Adrenal gland (tissue), 12 donors: Measurements from ENCODE around the gene SCFD2. TPM values are rescaled to one million over a fixed set of nuclear protein-coding genes. Genes with fewer than 3 reads are reported as not detected.

Experiments
- DNase-seq, 7 donors: peaks; one replicate each; pipeline ENCODE4 v3.0.0-alpha.2; 2019 to 2020
- H3K27ac ChIP-seq, 5 donors: fragments of 200-600 bp; sonication (generic) in 4 of 5; 1 replicate in 3 of 5; 2 replicates in 2 of 5; pipeline versions ENCODE4 v1.5.1 to v1.8.0; 2016 to 2020; ENCODE audit warnings: mild to moderate bottlenecking in 1 of 5
- H3K27me3 ChIP-seq: fragments of 200-600 bp; 2 replicates; pipeline ENCODE4 v1.8.0; 2021
- H3K36me3 ChIP-seq, 2 donors: fragments of 200-600 bp; replicated peaks in 1 of 2; 1 replicate in 1 of 2; 2 replicates in 1 of 2; pipeline versions ENCODE4 v1.5.1 to v1.8.0; 2018 to 2022
- H3K4me1 ChIP-seq, 2 donors: fragments of 200-600 bp; replicated peaks in 1 of 2; 1 replicate in 1 of 2; 2 replicates in 1 of 2; pipeline versions ENCODE4 v1.5.1 to v1.8.0; 2018 to 2021
- H3K4me3 ChIP-seq, 4 donors: fragments of 200-600 bp; sonication (generic) in 3 of 4; one replicate each; pipeline ENCODE4 v1.5.1; 2016 to 2018
- H3K9me3 ChIP-seq, 3 donors: fragments of 200-600 bp; sonication (generic) in 1 of 3; replicated peaks in 1 of 3; 1 replicate in 2 of 3; 2 replicates in 1 of 3; pipeline versions ENCODE4 v1.5.1 to v1.8.0; 2016 to 2021
- POLR2A ChIP-seq, 2 donors: fragments of 450-650 bp; IDR thresholded peaks; one replicate each; pipeline ENCODE4 v1.6.1; 2017; ENCODE audit warnings: antibody characterized with exemption in 2 of 2, mild to moderate bottlenecking in 2 of 2, moderate library complexity in 1 of 2
- WGBS, 4 donors: extraction: QIAGEN DNeasy Blood & Tissue Kit in 2 of 4; methylation state at CpG; one replicate each; pipeline versions ENCODE4 v1.1.5 to v1.1.7; 2013 to 2017; 5-methylcytosine and 5-hydroxymethylcytosine counted together
- intact Hi-C, 2 donors: fragments of 100-400 bp; cut with DNase I; formaldehyde crosslinking; loops; one replicate each; pipeline versions ENCODE4 v1.14.1 to v1.15.0; 2022 to 2023
- polyA plus RNA-seq, 3 donors: library from polyadenylated mRNA; stranded (reverse); fragments of 200-250 nt in 2 of 3; fragments of 350-450 nt in 1 of 3; fragmentation: Illumina TruSeq in 1 of 3; extraction: RNeasy Lipid Tissue Mini Kit (QIAGEN cat#74804) in 1 of 3; gene quantifications; one replicate each; pipeline ENCODE4 v1.2.3, GENCODE V29; 2013 to 2014
- total RNA-seq, 9 donors: library from RNA; depleted of rRNA in 4 of 9; stranded (reverse); fragments of >200 nt in 4 of 9; fragments of 120-200 nt in 1 of 9; fragmentation: NEBNext Ultra II Directional in 1 of 9; extraction: Animal tissue kit (Norgen Biotek cat#: 25700) in 1 of 9; gene quantifications; one replicate each; pipeline versions ENCODE4 v1.1.0 to v1.2.4, GENCODE V29; 2013 to 2023
- TF ChIP-seq, protein P1 (sequence below), 6 experiments: fragments of 450-650 bp in 4 of 6; fragments of 200-600 bp in 2 of 6; sonication (generic) in 1 of 6; IDR thresholded peaks; 1 replicate in 5 of 6; 2 replicates in 1 of 6; pipeline versions ENCODE4 v1.5.1 to v1.8.0; 2016 to 2021; ENCODE audit warnings: antibody characterized with exemption in 6 of 6, mild to moderate bottlenecking in 2 of 6, moderate library complexity in 1 of 6
- donor health status: healthy with polysubstance abuse.
- donor health status: Bipolar disorder and iron deficiency.
- donor health status: DM: yes; HTN: yes; CAD: no.
- donor health status: DM: no; HTN: no; CAD: no.
- donor health status: DM: no; HTN: no; CAD: no.
- donor health status: DM: yes; HTN: yes; CAD: no.

The SCFD2 gene
- total and polyA plus RNA-seq, 12 donors: 5.2 to 34.9 (median 23.4) TPM

DNA sequence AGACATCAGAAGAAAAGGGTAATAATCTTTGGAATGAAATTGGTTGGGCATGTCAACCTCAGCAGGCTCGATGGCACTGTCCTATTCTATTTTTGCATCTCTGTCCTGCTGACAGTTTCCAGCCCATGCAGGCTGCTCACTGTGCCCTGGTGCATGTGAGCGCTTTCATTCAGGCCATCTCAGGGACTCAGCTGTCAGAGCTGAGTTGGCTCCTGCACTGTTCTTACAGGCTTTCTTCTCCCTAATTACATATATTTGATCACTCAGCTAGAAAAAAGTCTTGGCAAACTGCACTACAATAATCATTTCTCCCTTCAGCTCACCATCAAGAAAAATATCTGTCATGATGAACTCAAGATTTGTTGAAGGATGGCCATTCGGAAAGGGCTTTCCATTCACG lies 419.0 kb downstream of the SCFD2 start:
- peak in 4 of 7 donors; percentile 22 to 60 (median 34) for DNase-seq
- H3K4me1 ChIP-seq: peaks cover 4 to 37% of the 10 kb centered on the region in 2 donors
- no peaks in the 10 kb centered on the region for H3K36me3 ChIP-seq
- no peaks in the 10 kb centered on the region for H3K27me3 ChIP-seq
- peak overlapping the region in 1 of 4 donors; percentile 15 for H3K4me3 ChIP-seq
- intact Hi-C loops: no loop called here
- no peak overlapping the region for H3K27ac ChIP-seq
- TF ChIP-seq POLR2A (IDR thresholded peaks at IDR 0.05): peak in 1 of 2 donors; percentile 19
- TF ChIP-seq, protein P1, sequence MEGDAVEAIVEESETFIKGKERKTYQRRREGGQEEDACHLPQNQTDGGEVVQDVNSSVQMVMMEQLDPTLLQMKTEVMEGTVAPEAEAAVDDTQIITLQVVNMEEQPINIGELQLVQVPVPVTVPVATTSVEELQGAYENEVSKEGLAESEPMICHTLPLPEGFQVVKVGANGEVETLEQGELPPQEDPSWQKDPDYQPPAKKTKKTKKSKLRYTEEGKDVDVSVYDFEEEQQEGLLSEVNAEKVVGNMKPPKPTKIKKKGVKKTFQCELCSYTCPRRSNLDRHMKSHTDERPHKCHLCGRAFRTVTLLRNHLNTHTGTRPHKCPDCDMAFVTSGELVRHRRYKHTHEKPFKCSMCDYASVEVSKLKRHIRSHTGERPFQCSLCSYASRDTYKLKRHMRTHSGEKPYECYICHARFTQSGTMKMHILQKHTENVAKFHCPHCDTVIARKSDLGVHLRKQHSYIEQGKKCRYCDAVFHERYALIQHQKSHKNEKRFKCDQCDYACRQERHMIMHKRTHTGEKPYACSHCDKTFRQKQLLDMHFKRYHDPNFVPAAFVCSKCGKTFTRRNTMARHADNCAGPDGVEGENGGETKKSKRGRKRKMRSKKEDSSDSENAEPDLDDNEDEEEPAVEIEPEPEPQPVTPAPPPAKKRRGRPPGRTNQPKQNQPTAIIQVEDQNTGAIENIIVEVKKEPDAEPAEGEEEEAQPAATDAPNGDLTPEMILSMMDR (IDR thresholded peaks at IDR 0.05): no peak
- no peaks in the 10 kb centered on the region for H3K9me3 ChIP-seq
- 43 to 63% (median 53%) methylated on average over 4 of the region's 4 CpGs for WGBS, 4 donors

DNA sequence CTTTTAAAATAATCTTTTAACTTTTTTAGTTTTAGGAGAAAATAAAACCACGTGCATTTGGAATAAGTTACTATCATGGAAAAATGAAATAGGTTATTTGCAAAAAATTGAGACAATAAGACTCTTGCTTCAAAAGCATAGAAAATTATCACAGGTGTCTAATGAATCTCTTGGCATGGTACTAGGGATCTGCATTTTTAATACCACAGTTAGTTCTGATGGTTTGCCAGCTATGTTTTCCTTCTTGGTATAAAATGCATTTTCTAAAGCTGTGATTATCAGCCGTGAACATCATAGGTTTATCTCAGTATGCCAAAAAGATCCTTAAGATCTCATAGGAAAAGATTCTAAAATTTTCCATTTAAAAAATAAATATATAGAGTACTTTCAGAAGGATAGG lies 419.9 kb downstream of the SCFD2 start:
- whole genome bisulfite sequencing, 4 donors: 44 to 57% (median 53%) methylated on average over 2 of the region's 2 CpGs
- Histone ChIP-seq H3K27ac (no peak overlapping the region), H3K4me1 (peaks cover 4 to 37% of the 10 kb centered on the region in 2 donors)

DNA sequence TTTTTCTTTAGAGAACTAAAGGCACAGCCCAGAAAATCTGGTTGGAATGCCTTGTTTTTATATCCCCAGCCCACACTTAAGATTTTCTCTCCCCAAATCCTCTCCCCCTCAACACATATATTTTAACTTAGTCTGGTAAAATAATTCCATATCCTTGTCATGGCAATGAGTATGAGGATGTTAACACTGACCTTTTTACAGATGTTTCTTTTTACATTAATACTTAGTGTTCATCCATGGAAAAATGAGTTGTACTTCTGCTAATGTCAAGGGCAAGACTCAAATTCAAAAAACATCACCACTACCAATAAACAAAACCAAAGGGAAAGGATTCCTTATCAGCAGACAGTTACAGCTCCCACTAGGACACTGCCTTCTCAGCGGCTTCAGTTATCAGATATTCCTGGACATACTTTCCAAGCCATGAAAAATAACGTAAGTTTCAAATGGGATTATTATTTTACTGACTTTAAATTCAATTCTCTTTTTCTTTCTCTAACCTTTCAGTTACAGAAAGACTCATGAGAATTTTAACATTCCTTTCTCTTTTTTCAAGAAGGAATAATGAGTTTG lies 420.4 kb downstream of the SCFD2 start:
- WGBS, 4 donors: 32 to 35% (median 34%) methylated on average over 2 of the region's 2 CpGs
- intact Hi-C loops: no loop called here
- H3K4me3 ChIP-seq: peak overlapping the region in 1 of 4 donors; percentile 40
- peaks cover 4 to 37% of the 10 kb centered on the region in 2 donors for H3K4me1 ChIP-seq
- no peak overlapping the region for H3K27ac ChIP-seq
- DNase-seq: peak in 1 of 7 donors; percentile 32
- peak in 1 of 2 donors; percentile 60 for TF ChIP-seq POLR2A (IDR thresholded peaks at IDR 0.05)
- TF ChIP-seq, protein P1 (IDR thresholded peaks at IDR 0.05): no peak
- no peaks in the 10 kb centered on the region for H3K36me3 ChIP-seq
- no peaks in the 10 kb centered on the region for H3K27me3 ChIP-seq
- no peaks in the 10 kb centered on the region for H3K9me3 ChIP-seq

More for the DNA sequence above, 419.9 kb downstream of the SCFD2 start:
- no peak for TF ChIP-seq POLR2A (IDR thresholded peaks at IDR 0.05)
- TF ChIP-seq, protein P1 (IDR thresholded peaks at IDR 0.05): no peak
- H3K4me3 ChIP-seq: peak overlapping the region in 1 of 4 donors; percentile 40
- DNase-seq: no peak
- intact Hi-C loops: no loop called here
- H3K36me3 ChIP-seq: no peaks in the 10 kb centered on the region
- no peaks in the 10 kb centered on the region for H3K27me3 ChIP-seq
- no peaks in the 10 kb centered on the region for H3K9me3 ChIP-seq

DNA sequence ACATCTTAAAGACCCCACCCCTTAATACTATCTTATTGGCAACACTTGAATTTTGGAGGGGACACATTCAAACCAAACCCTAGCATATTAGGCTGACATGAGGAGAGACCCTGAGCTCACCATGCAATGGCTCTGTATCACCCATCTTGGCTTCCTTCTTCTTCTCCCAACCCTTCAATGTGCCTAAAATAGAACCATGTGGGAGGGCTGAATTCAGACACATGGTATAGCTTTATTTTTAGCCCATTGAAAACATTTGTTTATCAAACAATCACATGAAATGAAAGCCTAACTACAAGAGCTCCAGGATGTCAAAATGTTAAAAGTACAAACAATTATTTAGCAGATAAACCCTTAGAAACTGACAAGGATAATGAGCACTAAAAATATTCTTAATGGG lies 422.2 kb downstream of the SCFD2 start:
- Histone ChIP-seq H3K9me3 (no peaks in the 10 kb centered on the region), H3K4me1 (peaks cover 4 to 37% of the 10 kb centered on the region in 2 donors), H3K27me3 (no peaks in the 10 kb centered on the region), H3K4me3 (no peak overlapping the region), H3K36me3 (no peaks in the 10 kb centered on the region), H3K27ac (no peak overlapping the region)
- no peak for TF ChIP-seq POLR2A (IDR thresholded peaks at IDR 0.05)
- TF ChIP-seq, protein P1 (IDR thresholded peaks at IDR 0.05): no peak
- intact Hi-C loops: no loop called here
- DNase-seq: no peak
